Smooth muscle cell (in vitro differentiated cells): ENCODE data around the gene NES. TPM values are rescaled to one million over a fixed set of nuclear protein-coding genes. Genes with fewer than 3 reads are reported as not detected.

Experiments
- DNase-seq: peaks from one replicate; lab custom pipeline; 2025; ENCODE audit not compliant: unreplicated experiment; lab: John Stamatoyannopoulos, UW
- H2AFZ ChIP-seq: fragments of 200-600 bp; sonication (generic); 2 replicates; pipeline ENCODE4 v1.6.0; 2016; ENCODE audit warnings: antibody characterized with exemption, low read depth, mild to moderate bottlenecking
- H3F3A ChIP-seq: fragments of 200-600 bp; sonication (generic); 2 replicates; pipeline ENCODE4 v1.6.0; 2017; ENCODE audit warnings: antibody characterized with exemption, low read depth
- H3K27ac ChIP-seq: fragments of 200-600 bp; sonication (generic); 2 replicates; pipeline ENCODE4 v1.5.1; 2016; ENCODE audit warnings: low read depth, mild to moderate bottlenecking
- H3K27me3 ChIP-seq: fragments of 200-600 bp; sonication (generic); 2 replicates; pipeline ENCODE4 v1.6.1; 2016; ENCODE audit warnings: low read depth, mild to moderate bottlenecking
- H3K36me3 ChIP-seq: fragments of 200-600 bp; sonication (generic); 2 replicates; pipeline ENCODE4 v1.5.1; 2016; ENCODE audit warnings: low read depth
- H3K4me1 ChIP-seq: fragments of 200-600 bp; sonication (generic); 2 replicates; pipeline ENCODE4 v1.5.1; 2016; ENCODE audit warnings: low read depth
- H3K4me2 ChIP-seq: fragments of 200-600 bp; sonication (generic); 2 replicates; pipeline ENCODE4 v1.6.0; 2016; ENCODE audit warnings: mild to moderate bottlenecking
- H3K4me3 ChIP-seq: fragments of 200-600 bp; sonication (generic); 2 replicates; pipeline ENCODE4 v1.5.1; 2016; ENCODE audit warnings: mild to moderate bottlenecking
- H3K79me2 ChIP-seq: fragments of 200-600 bp; sonication (generic); 2 replicates; pipeline ENCODE4 v1.6.0; 2016; ENCODE audit warnings: low read depth, mild to moderate bottlenecking
- H3K9ac ChIP-seq: fragments of 200-600 bp; sonication (generic); 2 replicates; pipeline ENCODE4 v1.6.0; 2016; ENCODE audit warnings: low read depth
- H3K9me3 ChIP-seq: fragments of 200-600 bp; sonication (generic); replicated peaks from 2 replicates; pipeline ENCODE4 v1.5.1; 2016; ENCODE audit warnings: low read depth
- H4K20me1 ChIP-seq: fragments of 200-600 bp; sonication (generic); 2 replicates; pipeline ENCODE4 v1.6.0; 2016; ENCODE audit warnings: low read depth
- CTCF ChIP-seq: fragments of 200-600 bp; sonication (generic); IDR thresholded peaks from 2 replicates; pipeline ENCODE4 v1.5.1; 2017; ENCODE audit warnings: borderline replicate concordance, mild to moderate bottlenecking, antibody characterized with exemption; ENCODE audit not compliant: insufficient read depth, poor library complexity, severe bottlenecking
- WGBS: methylation state at CpG from one replicate; pipeline ENCODE4 v1.1.7; 2016; ENCODE audit warnings: low lambda C conversion rate; 5-methylcytosine and 5-hydroxymethylcytosine counted together
- polyA plus RNA-seq: library from polyadenylated mRNA; unstranded; fragments of >200 nt; fragmentation: Nextera tagmentation; extraction: Ambion mirVana; gene quantifications from 2 replicates; pipeline ENCODE4 v1.2.1, GENCODE V29; 2016
- total RNA-seq: library from RNA; depleted of rRNA; stranded (reverse); fragments of >200 nt; gene quantifications from 2 replicates; pipeline ENCODE4 v1.2.3, GENCODE V29; 2014

NES gene
- total and polyA plus RNA-seq, 2 experiments from 2014 or later: 11.3 to 28.5 TPM

GRCh38 chr1:156706657-156707416 lies 29.6 kb upstream of the NES start:
- peaks cover 12% of the 10 kb centered on the region for H3K79me2 ChIP-seq
- peaks cover 66% of the 10 kb centered on the region for H3K4me1 ChIP-seq
- 2% methylated on average over 29 of the region's 29 CpGs for WGBS
- H3F3A ChIP-seq: peaks cover 16% of the 10 kb centered on the region
- peak overlapping the region; percentile 68 for H3K27ac ChIP-seq
- no peaks in the 10 kb centered on the region for H3K9me3 ChIP-seq
- H3K36me3 ChIP-seq: no peaks in the 10 kb centered on the region
- H3K4me2 ChIP-seq: peak overlapping the region; percentile 91
- H4K20me1 ChIP-seq: peaks cover 29% of the 10 kb centered on the region
- no peaks in the 10 kb centered on the region for H3K27me3 ChIP-seq
- no peak overlapping the region for H2AFZ ChIP-seq
- peak; percentile 68 for DNase-seq
- peak overlapping the region; percentile 54 for H3K4me3 ChIP-seq
- peak overlapping the region; percentile 64 for H3K9ac ChIP-seq
- no peak for TF ChIP-seq CTCF

GRCh38 chr1:156705918-156706656 lies 28.9 kb upstream of the NES start:
- H3K4me2 ChIP-seq: peak overlapping the region; percentile 91
- no peaks in the 10 kb centered on the region for H3K36me3 ChIP-seq
- WGBS: 1% methylated on average over 43 of the region's 45 CpGs
- TF ChIP-seq CTCF: peak; percentile 90
- H3K9me3 ChIP-seq: no peaks in the 10 kb centered on the region
- peak overlapping the region; percentile 68 for H3K27ac ChIP-seq
- no peaks in the 10 kb centered on the region for H3K27me3 ChIP-seq
- DNase-seq: peak; percentile 84
- H3K79me2 ChIP-seq: peaks cover 12% of the 10 kb centered on the region
- H3K4me3 ChIP-seq: peak overlapping the region; percentile 54
- H3F3A ChIP-seq: peaks cover 16% of the 10 kb centered on the region
- peaks cover 36% of the 10 kb centered on the region for H4K20me1 ChIP-seq
- peaks cover 61% of the 10 kb centered on the region for H3K4me1 ChIP-seq
- H2AFZ ChIP-seq: no peak overlapping the region
- H3K9ac ChIP-seq: peak overlapping the region; percentile 64

GRCh38 chr1:156705321-156705917 lies 28.2 kb upstream of the NES start, which contains the start of gene CRABP2:
Gene CRABP2 (minus strand): TSS chr1:156705583. CDS start chr1:156705446, 137 bp downstream.
- Histone ChIP-seq H3K27ac (peak within 1 kb of the TSS; percentile 68), H2AFZ (no peak within 1 kb of the TSS), H4K20me1 (peaks cover 42% of the 10 kb centered on the region), H3K4me2 (peak within 1 kb of the TSS; percentile 91), H3K4me3 (peak within 1 kb of the TSS; percentile 54), H3K27me3 (no peaks in the 10 kb centered on the region), H3K4me1 (peaks cover 55% of the 10 kb centered on the region), H3K9ac (peak within 1 kb of the TSS; percentile 64), H3F3A (peaks cover 13% of the 10 kb centered on the region), H3K36me3 (no peaks in the 10 kb centered on the region), H3K9me3 (no peaks in the 10 kb centered on the region), H3K79me2 (peaks cover 12% of the 10 kb centered on the region)
- DNase-seq: peak; percentile 84
- WGBS: 2% methylated on average over 40 of the region's 42 CpGs
- TF ChIP-seq CTCF: no peak
